ENCODE measurements around the gene LRP11. TPM values are rescaled to one million over a fixed set of nuclear protein-coding genes. Genes with fewer than 3 reads are reported as not detected.

The LRP11 gene
- total RNA-seq, 1 experiment from 2014 or later = 14.8 TPM

DNA sequence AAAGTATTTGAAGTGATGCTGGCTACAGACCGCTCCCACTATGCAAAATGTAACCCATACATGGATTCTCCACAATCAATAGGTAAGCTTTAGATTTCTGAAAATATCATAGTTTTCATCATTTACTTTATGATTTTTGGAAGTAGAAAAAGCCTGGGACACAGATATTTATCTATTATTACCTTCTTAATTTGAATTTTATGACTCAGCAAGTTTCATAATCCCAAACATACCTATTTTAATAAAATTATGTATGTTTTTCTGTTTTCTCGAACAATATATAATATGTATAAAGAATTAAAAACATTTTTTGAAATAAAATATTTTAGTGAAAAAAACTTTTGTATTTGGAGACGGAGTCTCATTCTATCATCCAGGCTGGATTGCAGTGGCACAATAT, 93.0 kb downstream of the LRP11 start:
- DNase-seq = no peak
- Histone ChIP-seq H2BK120ac (ENCODE audit: low read depth, low read length, poor library complexity, severe bottlenecking) (no peak overlapping the region), H3K23me2 (ENCODE audit: insufficient read length, low read depth, low read length, poor library complexity, severe bottlenecking) (no peaks in the 10 kb centered on the region), H3K27me3 (ENCODE audit: insufficient read depth, low read length) (no peaks in the 10 kb centered on the region), H2AFZ (ENCODE audit: low read length) (no peak overlapping the region), H2BK5ac (ENCODE audit: insufficient read length, low read length) (no peak overlapping the region), H3K79me2 (ENCODE audit: insufficient read depth, low read length) (peaks cover 2% of the 10 kb centered on the region; the same call in 1 of the 2 replicates), H3K23ac (ENCODE audit: insufficient read length, low read depth, low read length) (no peak overlapping the region), H3K4me1 (ENCODE audit: insufficient read depth, low read length) (no peaks in the 10 kb centered on the region), H3K14ac (ENCODE audit: insufficient read depth, low read length) (no peak overlapping the region), H3T11ph (ENCODE audit: low read length) (no peak overlapping the region), H3K4ac (ENCODE audit: low read depth, low read length) (no peak overlapping the region), H4K20me1 (ENCODE audit: control insufficient read depth, insufficient read depth, insufficient read length) (no peaks in the 10 kb centered on the region), H3K56ac (ENCODE audit: insufficient read length, low read depth, low read length) (no peak overlapping the region), H3K27ac (ENCODE audit: insufficient read length, low read depth, low read length) (no peak overlapping the region), H4K5ac (ENCODE audit: insufficient read length, low read depth, low read length) (no peak overlapping the region), H2BK20ac (ENCODE audit: low read depth, low read length, poor library complexity, severe bottlenecking) (no peak overlapping the region), H2AK5ac (ENCODE audit: insufficient read length, low read length) (no peak overlapping the region), H4K8ac (replicated peaks; ENCODE audit: insufficient read length, low read depth, low read length) (no peak overlapping the region), H3K79me1 (ENCODE audit: insufficient read depth, low read depth, low read length, poor library complexity, severe bottlenecking) (no peaks in the 10 kb centered on the region), H4K91ac (ENCODE audit: insufficient read length, low read depth, low read length) (no peak overlapping the region), H3K4me2 (ENCODE audit: insufficient read depth, insufficient read length, low read length) (no peak overlapping the region), H2BK15ac (ENCODE audit: low read depth, low read length) (no peak overlapping the region), H3K9ac (ENCODE audit: extremely low read depth, insufficient read length, low read length) (no peak overlapping the region), H2BK12ac (ENCODE audit: insufficient read length, low read depth, low read length) (no peak overlapping the region), H3K9me3 (ENCODE audit: control insufficient read depth, low read depth, low read length) (no peaks in the 10 kb centered on the region), H3K18ac (ENCODE audit: insufficient read length, low read depth, low read length) (no peak overlapping the region)
- peaks cover 0 to under 1% of the 10 kb centered on the region in 2 experiments; a peak in 2 of 5 replicates for H3K9me3 Mint-ChIP-seq
- TF ChIP-seq, protein P1, sequence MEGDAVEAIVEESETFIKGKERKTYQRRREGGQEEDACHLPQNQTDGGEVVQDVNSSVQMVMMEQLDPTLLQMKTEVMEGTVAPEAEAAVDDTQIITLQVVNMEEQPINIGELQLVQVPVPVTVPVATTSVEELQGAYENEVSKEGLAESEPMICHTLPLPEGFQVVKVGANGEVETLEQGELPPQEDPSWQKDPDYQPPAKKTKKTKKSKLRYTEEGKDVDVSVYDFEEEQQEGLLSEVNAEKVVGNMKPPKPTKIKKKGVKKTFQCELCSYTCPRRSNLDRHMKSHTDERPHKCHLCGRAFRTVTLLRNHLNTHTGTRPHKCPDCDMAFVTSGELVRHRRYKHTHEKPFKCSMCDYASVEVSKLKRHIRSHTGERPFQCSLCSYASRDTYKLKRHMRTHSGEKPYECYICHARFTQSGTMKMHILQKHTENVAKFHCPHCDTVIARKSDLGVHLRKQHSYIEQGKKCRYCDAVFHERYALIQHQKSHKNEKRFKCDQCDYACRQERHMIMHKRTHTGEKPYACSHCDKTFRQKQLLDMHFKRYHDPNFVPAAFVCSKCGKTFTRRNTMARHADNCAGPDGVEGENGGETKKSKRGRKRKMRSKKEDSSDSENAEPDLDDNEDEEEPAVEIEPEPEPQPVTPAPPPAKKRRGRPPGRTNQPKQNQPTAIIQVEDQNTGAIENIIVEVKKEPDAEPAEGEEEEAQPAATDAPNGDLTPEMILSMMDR (conservative IDR thresholded peaks at IDR 0.05) = no peak
- peaks cover 20 to 53% (median 43%) of the 10 kb centered on the region in 3 experiments for H3K36me3 Mint-ChIP-seq (ENCODE audit: insufficient read depth in 1 of 3, low read depth in 3 of 3)
- H3K4me1 Mint-ChIP-seq = no peaks in the 10 kb centered on the region
- no peaks in the 10 kb centered on the region for H3K27me3 Mint-ChIP-seq (ENCODE audit: low read depth)
- no CpG with 5 or more reads among the region's 3 CpGs for WGBS (ENCODE audit: extremely low coverage, insufficient read length, low lambda C conversion rate)
- no peak overlapping the region for H3K4me3 Mint-ChIP-seq
- no peak overlapping the region for H3K27ac Mint-ChIP-seq

Measured in H9 (cell line).